ENCODE data around the gene SRGAP2C. TPM values are rescaled to one million over a fixed set of nuclear protein-coding genes. Genes with fewer than 3 reads are reported as not detected.
A peak's percentile ranks its signal among the peaks of the same experiment; 100 is the strongest.
"Not testable (repeated sequence)": the region's sequence is repeated elsewhere in the genome, so short reads cannot be mapped to it uniquely, and the experiment has no call there.

The SRGAP2C gene
- total and polyA plus RNA-seq, 4 donors = 26.2 to 56.5 (median 33.2) TPM

- H3K36me3 ChIP-seq (ENCODE audit: control insufficient read depth, insufficient read depth, low read length); DNase-seq (ENCODE audit: low read depth in 4 of 6, low spot score in 6 of 6); H3K9me3 ChIP-seq (ENCODE audit: control insufficient read depth, insufficient read depth, low read length); H3K27ac ChIP-seq (ENCODE audit: low read depth, low read length); H3K27me3 ChIP-seq (ENCODE audit: control insufficient read depth, insufficient read depth, low read length); H3K4me1 ChIP-seq (ENCODE audit: control insufficient read depth, insufficient read depth, low read length); H3K4me3 ChIP-seq (ENCODE audit: low read depth, low read length): not testable (repeated sequence)
- WGBS (ENCODE audit: insufficient coverage) = no CpG with 5 or more reads among the region's 2 CpGs
These were observed 61.6 kb downstream of the SRGAP2C start for GRCh38 chr1:121246399-121246798.

GRCh38 chr1:121252656-121253055 is 67.9 kb downstream of the SRGAP2C start:
- not testable (repeated sequence) for H3K27ac ChIP-seq (ENCODE audit: low read depth, low read length); H3K27me3 ChIP-seq (ENCODE audit: control insufficient read depth, insufficient read depth, low read length); H3K4me1 ChIP-seq (ENCODE audit: control insufficient read depth, insufficient read depth, low read length); H3K4me3 ChIP-seq (ENCODE audit: low read depth, low read length); H3K9me3 ChIP-seq (ENCODE audit: control insufficient read depth, insufficient read depth, low read length); DNase-seq (ENCODE audit: low read depth in 4 of 6, low spot score in 6 of 6); H3K36me3 ChIP-seq (ENCODE audit: control insufficient read depth, insufficient read depth, low read length)
- no CpG with 5 or more reads among the region's 4 CpGs for WGBS (ENCODE audit: insufficient coverage)

- not testable (repeated sequence) for H3K36me3 ChIP-seq (ENCODE audit: control insufficient read depth, insufficient read depth, low read length); H3K4me1 ChIP-seq (ENCODE audit: control insufficient read depth, insufficient read depth, low read length); H3K27ac ChIP-seq (ENCODE audit: low read depth, low read length); H3K9me3 ChIP-seq (ENCODE audit: control insufficient read depth, insufficient read depth, low read length); DNase-seq (ENCODE audit: low read depth in 4 of 6, low spot score in 6 of 6); H3K27me3 ChIP-seq (ENCODE audit: control insufficient read depth, insufficient read depth, low read length); H3K4me3 ChIP-seq (ENCODE audit: low read depth, low read length)
These were observed 69.8 kb downstream of the SRGAP2C start for GRCh38 chr1:121254618-121255017.

- DNase-seq (ENCODE audit: low read depth in 4 of 6, low spot score in 6 of 6); H3K4me1 ChIP-seq (ENCODE audit: control insufficient read depth, insufficient read depth, low read length); H3K36me3 ChIP-seq (ENCODE audit: control insufficient read depth, insufficient read depth, low read length); H3K27me3 ChIP-seq (ENCODE audit: control insufficient read depth, insufficient read depth, low read length); H3K9me3 ChIP-seq (ENCODE audit: control insufficient read depth, insufficient read depth, low read length); H3K27ac ChIP-seq (ENCODE audit: low read depth, low read length); H3K4me3 ChIP-seq (ENCODE audit: low read depth, low read length): not testable (repeated sequence)
- WGBS (ENCODE audit: insufficient coverage) = no CpG with 5 or more reads among the region's 2 CpGs
These were observed 72.9 kb downstream of the SRGAP2C start for GRCh38 chr1:121257632-121258031.

GRCh38 chr1:121258134-121258533 is 73.4 kb downstream of the SRGAP2C start:
- H3K27ac ChIP-seq (ENCODE audit: low read depth, low read length); DNase-seq (ENCODE audit: low read depth in 4 of 6, low spot score in 6 of 6); H3K27me3 ChIP-seq (ENCODE audit: control insufficient read depth, insufficient read depth, low read length); H3K4me1 ChIP-seq (ENCODE audit: control insufficient read depth, insufficient read depth, low read length); H3K4me3 ChIP-seq (ENCODE audit: low read depth, low read length); H3K9me3 ChIP-seq (ENCODE audit: control insufficient read depth, insufficient read depth, low read length); H3K36me3 ChIP-seq (ENCODE audit: control insufficient read depth, insufficient read depth, low read length): not testable (repeated sequence)
- whole genome bisulfite sequencing (ENCODE audit: insufficient coverage) = no CpG with 5 or more reads among the region's 2 CpGs

- not testable (repeated sequence) for H3K4me1 ChIP-seq (ENCODE audit: control insufficient read depth, insufficient read depth, low read length); H3K27me3 ChIP-seq (ENCODE audit: control insufficient read depth, insufficient read depth, low read length); DNase-seq (ENCODE audit: low read depth in 4 of 6, low spot score in 6 of 6); H3K36me3 ChIP-seq (ENCODE audit: control insufficient read depth, insufficient read depth, low read length); H3K9me3 ChIP-seq (ENCODE audit: control insufficient read depth, insufficient read depth, low read length); H3K4me3 ChIP-seq (ENCODE audit: low read depth, low read length); H3K27ac ChIP-seq (ENCODE audit: low read depth, low read length)
- WGBS (ENCODE audit: insufficient coverage) = 80% methylated on average over 1 of the region's 2 CpGs
These were observed 75.4 kb downstream of the SRGAP2C start for GRCh38 chr1:121260205-121260604.

- no CpG with 5 or more reads among the region's 2 CpGs for WGBS (ENCODE audit: insufficient coverage)
These were observed 77.4 kb downstream of the SRGAP2C start for GRCh38 chr1:121262163-121262562.

GRCh38 chr1:121263789-121264244 is 79.0 kb downstream of the SRGAP2C start:
- DNase-seq (ENCODE audit: low read depth in 4 of 6, low spot score in 6 of 6) = peak in 1 of 6 donors; percentile 0
- not testable (repeated sequence) for H3K4me3 ChIP-seq (ENCODE audit: low read depth, low read length); H3K27ac ChIP-seq (ENCODE audit: low read depth, low read length); H3K27me3 ChIP-seq (ENCODE audit: control insufficient read depth, insufficient read depth, low read length); H3K4me1 ChIP-seq (ENCODE audit: control insufficient read depth, insufficient read depth, low read length); H3K9me3 ChIP-seq (ENCODE audit: control insufficient read depth, insufficient read depth, low read length); H3K36me3 ChIP-seq (ENCODE audit: control insufficient read depth, insufficient read depth, low read length)
- WGBS (ENCODE audit: insufficient coverage) = no CpG with 5 or more reads among the region's 1 CpG

More at GRCh38 chr1:121262163-121262562, 77.4 kb downstream of the SRGAP2C start:
- not testable (repeated sequence) for H3K4me3 ChIP-seq (ENCODE audit: low read depth, low read length); H3K4me1 ChIP-seq (ENCODE audit: control insufficient read depth, insufficient read depth, low read length); H3K27ac ChIP-seq (ENCODE audit: low read depth, low read length); H3K9me3 ChIP-seq (ENCODE audit: control insufficient read depth, insufficient read depth, low read length); H3K36me3 ChIP-seq (ENCODE audit: control insufficient read depth, insufficient read depth, low read length); H3K27me3 ChIP-seq (ENCODE audit: control insufficient read depth, insufficient read depth, low read length); DNase-seq (ENCODE audit: low read depth in 4 of 6, low spot score in 6 of 6)

GRCh38 chr1:121267072-121267471 is 82.3 kb downstream of the SRGAP2C start:
- DNase-seq (ENCODE audit: low read depth in 4 of 6, low spot score in 6 of 6); H3K4me3 ChIP-seq (ENCODE audit: low read depth, low read length); H3K4me1 ChIP-seq (ENCODE audit: control insufficient read depth, insufficient read depth, low read length); H3K9me3 ChIP-seq (ENCODE audit: control insufficient read depth, insufficient read depth, low read length); H3K27ac ChIP-seq (ENCODE audit: low read depth, low read length); H3K36me3 ChIP-seq (ENCODE audit: control insufficient read depth, insufficient read depth, low read length); H3K27me3 ChIP-seq (ENCODE audit: control insufficient read depth, insufficient read depth, low read length): not testable (repeated sequence)
- no CpG with 5 or more reads among the region's 4 CpGs for WGBS (ENCODE audit: insufficient coverage)

GRCh38 chr1:121269309-121269708 is 84.5 kb downstream of the SRGAP2C start:
- DNase-seq (ENCODE audit: low read depth in 4 of 6, low spot score in 6 of 6); H3K9me3 ChIP-seq (ENCODE audit: control insufficient read depth, insufficient read depth, low read length); H3K27ac ChIP-seq (ENCODE audit: low read depth, low read length); H3K36me3 ChIP-seq (ENCODE audit: control insufficient read depth, insufficient read depth, low read length); H3K4me1 ChIP-seq (ENCODE audit: control insufficient read depth, insufficient read depth, low read length); H3K4me3 ChIP-seq (ENCODE audit: low read depth, low read length); H3K27me3 ChIP-seq (ENCODE audit: control insufficient read depth, insufficient read depth, low read length): not testable (repeated sequence)
- WGBS (ENCODE audit: insufficient coverage) = no CpG with 5 or more reads among the region's 1 CpG

All from spinal cord (tissue), 10 donors.